Gastrocnemius medialis (tissue), 4 donors: ENCODE results near the gene P2RX1. TPM values are rescaled to one million over a fixed set of nuclear protein-coding genes. Genes with fewer than 3 reads are reported as not detected.
A peak's percentile ranks its signal among the peaks of the same experiment; 100 is the strongest.

Experiments
- ATAC-seq, 2 donors: fragments of 150-250 bp; one replicate each; pipeline ENCODE4 v1.9.1; 2016
- DNase-seq, 2 donors: peaks; one replicate each; pipeline ENCODE4 v3.0.0-alpha.2; 2019
- H3K27ac ChIP-seq, 4 donors: fragments of 200-600 bp; sonication (generic); 1 replicate in 1 of 4; 2 replicates in 3 of 4; pipeline ENCODE4 v1.5.1; 2016 to 2018; ENCODE audit warnings: mild to moderate bottlenecking in 2 of 4, moderate library complexity in 1 of 4
- H3K27me3 ChIP-seq, 3 donors: fragments of 200-600 bp; sonication (generic) in 2 of 3; 1 replicate in 1 of 3; 2 replicates in 2 of 3; pipeline versions ENCODE4 v1.5.1 to v1.6.0; 2016 to 2019; ENCODE audit warnings: mild to moderate bottlenecking in 1 of 3, moderate library complexity in 1 of 3
- H3K36me3 ChIP-seq, 2 donors: fragments of 200-600 bp; sonication (generic) in 1 of 2; one replicate each; pipeline ENCODE4 v1.5.1; 2017 to 2018
- H3K4me1 ChIP-seq, 2 donors: fragments of 200-600 bp; sonication (generic) in 1 of 2; one replicate each; pipeline ENCODE4 v1.5.1; 2016 to 2017; ENCODE audit warnings: mild to moderate bottlenecking in 2 of 2
- H3K4me3 ChIP-seq, 4 donors: fragments of 200-600 bp; sonication (generic) in 3 of 4; 1 replicate in 1 of 4; 2 replicates in 3 of 4; pipeline ENCODE4 v1.5.1; 2016 to 2019; ENCODE audit warnings: mild to moderate bottlenecking in 2 of 4
- H3K9me3 ChIP-seq, 3 donors: fragments of 200-600 bp; sonication (generic) in 2 of 3; 1 replicate in 1 of 3; 2 replicates in 2 of 3; pipeline ENCODE4 v1.5.1; 2016 to 2019
- POLR2A ChIP-seq, 2 donors: fragments of 450-650 bp; IDR thresholded peaks; one replicate each; pipeline ENCODE4 v1.6.1; 2017; ENCODE audit warnings: antibody characterized with exemption in 2 of 2, mild to moderate bottlenecking in 2 of 2, moderate library complexity in 2 of 2
- in situ Hi-C, 4 donors: fragments of 200-750 bp; cut with MboI; loops; one replicate each; pipeline versions ENCODE4 v1.15.0 to v1.8.0; 2017; ENCODE audit warnings: low sequenced_read_pairs in 4 of 4
- intact Hi-C: fragments of 100-400 bp; cut with DNase I; formaldehyde crosslinking; loops from one replicate; pipeline ENCODE4 v1.15.1; 2023; ENCODE audit warnings: low total_unique reads
- total RNA-seq, 4 donors: library from RNA; depleted of rRNA; stranded (reverse); fragments of >200 nt; gene quantifications; one replicate each; pipeline versions ENCODE4 v1.1.0 to v1.2.3, GENCODE V29; 2016
- TF ChIP-seq, protein P1 (sequence below), 5 experiments: fragments of 450-650 bp in 3 of 5; fragments of 200-600 bp in 2 of 5; sonication (generic) in 2 of 5; IDR thresholded peaks in 4 of 5; conservative IDR thresholded peaks in 1 of 5; 1 replicate in 4 of 5; 2 replicates in 1 of 5; pipeline ENCODE4 v1.5.1; 2016 to 2019; ENCODE audit warnings: antibody characterized with exemption in 5 of 5, mild to moderate bottlenecking in 3 of 5, moderate library complexity in 3 of 5

P2RX1 gene
- total RNA-seq, 4 donors from 2014 or later, result 0.25 to 0.59 (median 0.38) TPM; not detected in 1

GRCh38 chr17:3896108-3896967, 19.9 kb downstream of the P2RX1 start:
- intact Hi-C loops, result no loop called here
- Histone ChIP-seq H3K9me3 (no peaks in the 10 kb centered on the region), H3K4me3 (no peak overlapping the region), H3K36me3 (no peaks in the 10 kb centered on the region), H3K27me3 (no peaks in the 10 kb centered on the region), H3K4me1 (peaks cover 20 to 21% of the 10 kb centered on the region in 2 donors), H3K27ac (no peak overlapping the region)
- DNase-seq, result no peak
- ATAC-seq, result no peak
- TF ChIP-seq, protein P1, sequence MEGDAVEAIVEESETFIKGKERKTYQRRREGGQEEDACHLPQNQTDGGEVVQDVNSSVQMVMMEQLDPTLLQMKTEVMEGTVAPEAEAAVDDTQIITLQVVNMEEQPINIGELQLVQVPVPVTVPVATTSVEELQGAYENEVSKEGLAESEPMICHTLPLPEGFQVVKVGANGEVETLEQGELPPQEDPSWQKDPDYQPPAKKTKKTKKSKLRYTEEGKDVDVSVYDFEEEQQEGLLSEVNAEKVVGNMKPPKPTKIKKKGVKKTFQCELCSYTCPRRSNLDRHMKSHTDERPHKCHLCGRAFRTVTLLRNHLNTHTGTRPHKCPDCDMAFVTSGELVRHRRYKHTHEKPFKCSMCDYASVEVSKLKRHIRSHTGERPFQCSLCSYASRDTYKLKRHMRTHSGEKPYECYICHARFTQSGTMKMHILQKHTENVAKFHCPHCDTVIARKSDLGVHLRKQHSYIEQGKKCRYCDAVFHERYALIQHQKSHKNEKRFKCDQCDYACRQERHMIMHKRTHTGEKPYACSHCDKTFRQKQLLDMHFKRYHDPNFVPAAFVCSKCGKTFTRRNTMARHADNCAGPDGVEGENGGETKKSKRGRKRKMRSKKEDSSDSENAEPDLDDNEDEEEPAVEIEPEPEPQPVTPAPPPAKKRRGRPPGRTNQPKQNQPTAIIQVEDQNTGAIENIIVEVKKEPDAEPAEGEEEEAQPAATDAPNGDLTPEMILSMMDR (IDR thresholded peaks at IDR 0.05 in 4 of 5, conservative IDR thresholded peaks at IDR 0.05 in 1 of 5), result no peak
- no peak for TF ChIP-seq POLR2A (IDR thresholded peaks at IDR 0.05)
- in situ Hi-C loops, result no loop called here

DNA sequence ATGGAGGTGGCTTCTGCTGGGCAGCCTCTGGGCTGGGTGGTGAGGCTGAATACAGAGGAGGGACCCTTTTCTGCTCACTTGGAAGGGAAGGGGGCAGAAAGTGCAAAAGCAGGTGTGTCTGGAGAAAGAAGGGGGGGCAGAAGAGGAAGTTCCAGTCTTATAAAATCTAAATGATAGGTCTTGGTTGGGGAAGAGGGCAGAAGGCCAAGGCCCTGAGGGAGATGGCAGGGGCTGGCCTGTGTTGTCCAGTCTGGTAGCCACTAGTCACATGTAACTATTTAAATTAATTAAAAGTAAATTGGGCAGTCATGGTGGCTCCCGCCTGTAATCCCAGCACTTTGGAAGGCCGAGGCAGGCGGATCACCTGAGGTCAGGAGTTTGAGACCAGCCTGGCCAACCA, 20.9 kb downstream of the P2RX1 start:
- intact Hi-C loops, result no loop called here
- H3K4me1 ChIP-seq, result peaks cover 21 to 26% of the 10 kb centered on the region in 2 donors
- in situ Hi-C loops, result no loop called here

DNA sequence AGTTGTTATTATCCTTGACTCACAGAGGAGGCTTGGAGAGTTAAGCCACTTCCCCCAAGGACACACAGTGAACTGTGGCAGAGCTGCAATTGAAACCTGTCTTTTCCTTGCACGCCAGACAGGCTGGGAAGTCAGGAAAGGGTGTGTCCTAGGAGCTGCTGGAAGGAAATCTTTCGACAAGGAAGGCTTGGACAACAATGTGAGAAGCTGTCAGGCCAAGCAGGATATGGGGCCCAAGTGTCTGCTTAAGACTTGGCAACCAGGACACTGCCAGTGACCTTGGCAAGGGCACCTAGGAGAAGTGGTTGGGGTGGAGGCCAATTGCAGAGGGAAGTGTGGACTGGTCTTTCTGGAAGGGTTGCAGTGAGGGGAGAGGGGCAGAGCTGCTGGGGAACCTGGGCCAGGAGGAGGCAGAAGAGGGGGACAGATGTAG, 21.3 kb downstream of the P2RX1 start:
- DNase-seq (peak; percentile 23 to 28), ATAC-seq (peak; percentile 19 to 35)
- Histone ChIP-seq H3K4me1 (peaks cover 21 to 26% of the 10 kb centered on the region in 2 donors), H3K9me3 (no peaks in the 10 kb centered on the region), H3K27me3 (no peaks in the 10 kb centered on the region), H3K36me3 (no peaks in the 10 kb centered on the region), H3K27ac (peak overlapping the region; percentile 75 to 81 (median 77)), H3K4me3 (no peak overlapping the region)
- in situ Hi-C loops, result no loop called here
- intact Hi-C loops, result loop anchor here (5.0 kb wide), 1 partner anchor 158 kb away; no protein-coding TSS in a partner anchor
- TF ChIP-seq, protein P1 (IDR thresholded peaks at IDR 0.05 in 4 of 5, conservative IDR thresholded peaks at IDR 0.05 in 1 of 5), result no peak
- no peak for TF ChIP-seq POLR2A (IDR thresholded peaks at IDR 0.05)

More for the DNA sequence above, 20.9 kb downstream of the P2RX1 start:
- H3K9me3 ChIP-seq, result no peaks in the 10 kb centered on the region
- ATAC-seq (no peak), DNase-seq (no peak)
- H3K27ac ChIP-seq, result peak overlapping the region; percentile 75 to 81 (median 77)
- no peaks in the 10 kb centered on the region for H3K36me3 ChIP-seq
- TF ChIP-seq, protein P1 (IDR thresholded peaks at IDR 0.05 in 4 of 5, conservative IDR thresholded peaks at IDR 0.05 in 1 of 5), result no peak
- TF ChIP-seq POLR2A (IDR thresholded peaks at IDR 0.05), result no peak
- H3K4me3 ChIP-seq, result no peak overlapping the region
- H3K27me3 ChIP-seq, result no peaks in the 10 kb centered on the region

DNA sequence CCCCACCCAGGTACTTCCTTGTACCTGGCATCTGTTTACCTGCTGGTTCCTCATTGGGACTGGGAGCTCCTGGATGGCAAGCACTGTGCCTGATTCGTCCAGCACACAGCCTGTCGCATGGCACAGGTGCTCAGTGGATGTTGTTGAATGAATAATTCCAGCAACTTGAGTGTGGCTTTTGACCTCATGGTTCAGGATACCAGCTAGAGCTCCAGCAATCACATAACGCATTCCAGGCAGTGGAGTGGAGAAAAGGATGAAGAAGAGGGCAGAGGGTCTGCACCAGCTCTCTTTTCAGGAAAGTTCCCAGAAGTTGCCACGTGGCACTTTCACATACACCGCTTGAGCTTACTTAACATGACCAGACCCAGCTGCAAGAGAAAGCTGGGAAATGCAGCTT, 22.1 kb downstream of the P2RX1 start:
- Histone ChIP-seq H3K27me3 (no peaks in the 10 kb centered on the region), H3K27ac (peak overlapping the region; percentile 75 to 81 (median 77)), H3K36me3 (no peaks in the 10 kb centered on the region), H3K4me1 (peaks cover 26% of the 10 kb centered on the region in 2 donors), H3K4me3 (no peak overlapping the region), H3K9me3 (no peaks in the 10 kb centered on the region)
- in situ Hi-C loops (no loop called here), intact Hi-C loops (loop anchor here (5.0 kb wide), 1 partner anchor 157 kb away; no protein-coding TSS in a partner anchor)
- TF ChIP-seq, protein P1 (IDR thresholded peaks at IDR 0.05 in 4 of 5, conservative IDR thresholded peaks at IDR 0.05 in 1 of 5), result no peak
- TF ChIP-seq POLR2A (IDR thresholded peaks at IDR 0.05), result no peak
- no peak for DNase-seq
- no peak for ATAC-seq
